SK-N-SH treated with all-trans-retinoic acid at 6 μM for 48 hours (cell line): Measurements from ENCODE around the gene IFT52.
"Not testable (repeated sequence)": the region's sequence is repeated elsewhere in the genome, so short reads cannot be mapped to it uniquely, and the experiment has no call there.

Experiments used
- ATAC-seq: fragments of 200-7000 bp; cut with Tn5 transposase; 3 replicates; pipeline ENCODE4 v1.9.1; 2020; ENCODE audit warnings: mild to moderate bottlenecking, moderate library complexity
- BACH2 ChIP-seq: fragments of 250-450 bp; sonication (Bioruptor Pico); IDR thresholded peaks from 2 replicates; pipeline ENCODE4 v1.9.0; 2021; ENCODE audit warnings: mild to moderate bottlenecking, borderline replicate concordance
- CSDC2 ChIP-seq: fragments of 250-450 bp; sonication (Bioruptor Pico); IDR thresholded peaks from 2 replicates; pipeline ENCODE4 v1.5.0; 2020; ENCODE audit warnings: mild to moderate bottlenecking, moderate library complexity
- GLIS3 ChIP-seq: fragments of 250-450 bp; sonication (Bioruptor Pico); IDR thresholded peaks from 2 replicates; pipeline ENCODE4 v1.5.0; 2020; ENCODE audit warnings: mild to moderate bottlenecking, moderate library complexity
- OSR1 ChIP-seq: fragments of 250-450 bp; sonication (Bioruptor Pico); IDR thresholded peaks from 2 replicates; pipeline ENCODE4 v1.8.0; 2022; ENCODE audit warnings: moderate library complexity, mild to moderate bottlenecking, inconsistent platforms
- POU6F1 ChIP-seq: fragments of 250-450 bp; sonication (Bioruptor Pico); IDR thresholded peaks from 2 replicates; pipeline ENCODE4 v1.8.0; 2021; ENCODE audit warnings: low read depth, mild to moderate bottlenecking, moderate library complexity, borderline replicate concordance
- PPARA ChIP-seq: fragments of 250-450 bp; sonication (Bioruptor Pico); IDR thresholded peaks from 2 replicates; pipeline ENCODE4 v1.5.0; 2020; ENCODE audit warnings: mild to moderate bottlenecking, borderline replicate concordance
- SNAI2 ChIP-seq: fragments of 250-450 bp; sonication (Bioruptor Pico); IDR thresholded peaks from 2 replicates; pipeline ENCODE4 v1.5.0; 2020; ENCODE audit warnings: mild to moderate bottlenecking, moderate library complexity
- TOX ChIP-seq: fragments of 250-450 bp; sonication (Bioruptor Pico); IDR thresholded peaks from 2 replicates; pipeline ENCODE4 v1.8.0; 2021; ENCODE audit warnings: mild to moderate bottlenecking, moderate library complexity, borderline replicate concordance
- ZC3H10 ChIP-seq: fragments of 250-450 bp; sonication (Bioruptor Pico); IDR thresholded peaks from 2 replicates; pipeline ENCODE4 v1.5.1; 2021; ENCODE audit warnings: mild to moderate bottlenecking, moderate library complexity
- ZFP3 ChIP-seq: fragments of 250-450 bp; sonication (Bioruptor Pico); IDR thresholded peaks from 2 replicates; pipeline ENCODE4 v1.5.0; 2020; ENCODE audit warnings: mild to moderate bottlenecking, moderate library complexity
- ZFP30 ChIP-seq: fragments of 450-650 bp; formaldehyde crosslinking; IDR thresholded peaks from 2 replicates; pipeline ENCODE4 v1.5.0; 2022; ENCODE audit warnings: mild to moderate bottlenecking, moderate library complexity
- ZNF565 ChIP-seq: fragments of 450-650 bp; formaldehyde crosslinking; conservative IDR thresholded peaks from 2 replicates; pipeline ENCODE4 v1.5.0; 2020; ENCODE audit warnings: low read depth, mild to moderate bottlenecking, moderate library complexity
- ZNF70 ChIP-seq: fragments of 450-650 bp; formaldehyde crosslinking; IDR thresholded peaks from 2 replicates; pipeline ENCODE4 v1.5.0; 2020; ENCODE audit warnings: mild to moderate bottlenecking, moderate library complexity
- ZNF8 ChIP-seq: fragments of 450-650 bp; formaldehyde crosslinking; IDR thresholded peaks from 2 replicates; pipeline ENCODE4 v1.5.0; 2020; ENCODE audit warnings: mild to moderate bottlenecking, moderate library complexity
- TF ChIP-seq, protein P1 (sequence below): fragments of 250-450 bp; sonication (Bioruptor Pico); IDR thresholded peaks from 2 replicates; pipeline ENCODE4 v1.5.1; 2021; ENCODE audit warnings: mild to moderate bottlenecking, moderate library complexity
- TF ChIP-seq, protein P2 (sequence below): fragments of 250-450 bp; sonication (Bioruptor Pico); IDR thresholded peaks from 2 replicates; pipeline ENCODE4 v1.8.0; 2020; ENCODE audit warnings: mild to moderate bottlenecking, moderate library complexity, borderline replicate concordance
- TF ChIP-seq, protein P3 (sequence below): fragments of 250-450 bp; sonication (Bioruptor Pico); IDR thresholded peaks from 2 replicates; pipeline ENCODE4 v1.5.0; 2020; ENCODE audit warnings: mild to moderate bottlenecking, moderate library complexity
- TF ChIP-seq, protein P4 (sequence below): fragments of 250-450 bp; sonication (Bioruptor Pico); IDR thresholded peaks from 2 replicates; pipeline ENCODE4 v1.5.1; 2020; ENCODE audit warnings: low read depth, mild to moderate bottlenecking, moderate library complexity

Gene IFT52

DNA sequence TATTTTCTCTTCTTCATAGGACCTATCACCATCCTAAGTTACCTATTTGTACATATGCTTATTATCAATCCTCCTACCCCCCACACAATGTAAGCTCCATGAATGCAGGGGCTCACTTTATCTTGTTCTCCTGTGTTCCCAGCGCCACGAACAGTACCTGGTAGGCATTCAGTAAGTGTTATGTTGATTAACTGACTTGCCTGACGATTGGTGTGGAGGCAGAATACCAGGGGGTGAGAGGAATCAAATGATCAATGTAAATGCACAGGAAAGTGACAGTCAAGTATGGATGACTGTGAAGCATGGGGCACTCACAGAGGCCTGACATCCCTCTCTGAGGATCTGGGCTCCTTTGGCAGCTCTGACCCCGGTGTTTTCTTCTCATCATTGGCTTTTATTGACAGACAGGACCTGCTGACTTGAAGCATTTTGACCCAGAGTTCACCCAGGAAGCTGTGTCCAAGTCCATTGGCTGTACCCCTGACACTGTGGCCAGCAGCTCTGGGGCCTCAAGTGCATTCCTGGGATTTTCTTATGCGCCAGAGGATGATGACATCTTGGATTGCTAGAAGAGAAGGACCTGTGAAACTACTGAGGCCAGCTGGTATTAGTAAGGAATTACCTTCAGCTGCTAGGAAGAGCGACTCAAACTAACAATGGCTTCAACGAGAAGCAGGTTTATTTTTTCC, 6.1 kb upstream of the IFT52 start:
- TF ChIP-seq POU6F1 (CRISPR knock-in tag) (no peak), SNAI2 (CRISPR knock-in tag) (no peak), CSDC2 (CRISPR knock-in tag) (no peak), TOX (no peak), ZC3H10 (CRISPR knock-in tag) (no peak), BACH2 (no peak), ZFP30 (CRISPR knock-in tag) (no peak)
- TF ChIP-seq, protein P1, sequence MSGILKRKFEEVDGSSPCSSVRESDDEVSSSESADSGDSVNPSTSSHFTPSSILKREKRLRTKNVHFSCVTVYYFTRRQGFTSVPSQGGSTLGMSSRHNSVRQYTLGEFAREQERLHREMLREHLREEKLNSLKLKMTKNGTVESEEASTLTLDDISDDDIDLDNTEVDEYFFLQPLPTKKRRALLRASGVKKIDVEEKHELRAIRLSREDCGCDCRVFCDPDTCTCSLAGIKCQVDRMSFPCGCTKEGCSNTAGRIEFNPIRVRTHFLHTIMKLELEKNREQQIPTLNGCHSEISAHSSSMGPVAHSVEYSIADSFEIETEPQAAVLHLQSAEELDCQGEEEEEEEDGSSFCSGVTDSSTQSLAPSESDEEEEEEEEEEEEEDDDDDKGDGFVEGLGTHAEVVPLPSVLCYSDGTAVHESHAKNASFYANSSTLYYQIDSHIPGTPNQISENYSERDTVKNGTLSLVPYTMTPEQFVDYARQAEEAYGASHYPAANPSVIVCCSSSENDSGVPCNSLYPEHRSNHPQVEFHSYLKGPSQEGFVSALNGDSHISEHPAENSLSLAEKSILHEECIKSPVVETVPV (CRISPR knock-in tag): no peak
- peak; percentile 37 for ATAC-seq

DNA sequence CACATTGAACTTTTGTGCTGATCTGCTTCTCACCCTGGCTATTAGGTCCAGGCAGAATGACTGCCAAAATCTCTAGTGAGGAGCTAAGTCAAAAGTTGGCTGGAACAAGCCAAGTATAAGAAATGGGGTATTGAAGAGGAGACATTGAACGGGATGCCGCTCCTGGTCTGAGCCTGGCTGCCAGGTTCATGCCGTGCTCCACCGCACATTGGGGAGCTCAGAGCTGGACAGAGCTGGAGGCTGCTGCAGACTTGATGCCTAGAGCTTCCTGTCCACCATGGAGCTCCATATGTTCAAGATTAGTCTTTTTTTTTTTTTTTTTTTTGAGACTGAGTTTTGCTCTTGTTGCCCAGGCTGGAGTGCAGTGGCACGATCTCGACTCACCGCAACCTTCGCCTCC, 4.1 kb upstream of the IFT52 start:
- no peak for ATAC-seq
- TF ChIP-seq, protein P2, sequence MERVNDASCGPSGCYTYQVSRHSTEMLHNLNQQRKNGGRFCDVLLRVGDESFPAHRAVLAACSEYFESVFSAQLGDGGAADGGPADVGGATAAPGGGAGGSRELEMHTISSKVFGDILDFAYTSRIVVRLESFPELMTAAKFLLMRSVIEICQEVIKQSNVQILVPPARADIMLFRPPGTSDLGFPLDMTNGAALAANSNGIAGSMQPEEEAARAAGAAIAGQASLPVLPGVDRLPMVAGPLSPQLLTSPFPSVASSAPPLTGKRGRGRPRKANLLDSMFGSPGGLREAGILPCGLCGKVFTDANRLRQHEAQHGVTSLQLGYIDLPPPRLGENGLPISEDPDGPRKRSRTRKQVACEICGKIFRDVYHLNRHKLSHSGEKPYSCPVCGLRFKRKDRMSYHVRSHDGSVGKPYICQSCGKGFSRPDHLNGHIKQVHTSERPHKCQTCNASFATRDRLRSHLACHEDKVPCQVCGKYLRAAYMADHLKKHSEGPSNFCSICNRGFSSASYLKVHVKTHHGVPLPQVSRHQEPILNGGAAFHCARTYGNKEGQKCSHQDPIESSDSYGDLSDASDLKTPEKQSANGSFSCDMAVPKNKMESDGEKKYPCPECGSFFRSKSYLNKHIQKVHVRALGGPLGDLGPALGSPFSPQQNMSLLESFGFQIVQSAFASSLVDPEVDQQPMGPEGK (CRISPR knock-in tag): no peak
- TF ChIP-seq, protein P3, sequence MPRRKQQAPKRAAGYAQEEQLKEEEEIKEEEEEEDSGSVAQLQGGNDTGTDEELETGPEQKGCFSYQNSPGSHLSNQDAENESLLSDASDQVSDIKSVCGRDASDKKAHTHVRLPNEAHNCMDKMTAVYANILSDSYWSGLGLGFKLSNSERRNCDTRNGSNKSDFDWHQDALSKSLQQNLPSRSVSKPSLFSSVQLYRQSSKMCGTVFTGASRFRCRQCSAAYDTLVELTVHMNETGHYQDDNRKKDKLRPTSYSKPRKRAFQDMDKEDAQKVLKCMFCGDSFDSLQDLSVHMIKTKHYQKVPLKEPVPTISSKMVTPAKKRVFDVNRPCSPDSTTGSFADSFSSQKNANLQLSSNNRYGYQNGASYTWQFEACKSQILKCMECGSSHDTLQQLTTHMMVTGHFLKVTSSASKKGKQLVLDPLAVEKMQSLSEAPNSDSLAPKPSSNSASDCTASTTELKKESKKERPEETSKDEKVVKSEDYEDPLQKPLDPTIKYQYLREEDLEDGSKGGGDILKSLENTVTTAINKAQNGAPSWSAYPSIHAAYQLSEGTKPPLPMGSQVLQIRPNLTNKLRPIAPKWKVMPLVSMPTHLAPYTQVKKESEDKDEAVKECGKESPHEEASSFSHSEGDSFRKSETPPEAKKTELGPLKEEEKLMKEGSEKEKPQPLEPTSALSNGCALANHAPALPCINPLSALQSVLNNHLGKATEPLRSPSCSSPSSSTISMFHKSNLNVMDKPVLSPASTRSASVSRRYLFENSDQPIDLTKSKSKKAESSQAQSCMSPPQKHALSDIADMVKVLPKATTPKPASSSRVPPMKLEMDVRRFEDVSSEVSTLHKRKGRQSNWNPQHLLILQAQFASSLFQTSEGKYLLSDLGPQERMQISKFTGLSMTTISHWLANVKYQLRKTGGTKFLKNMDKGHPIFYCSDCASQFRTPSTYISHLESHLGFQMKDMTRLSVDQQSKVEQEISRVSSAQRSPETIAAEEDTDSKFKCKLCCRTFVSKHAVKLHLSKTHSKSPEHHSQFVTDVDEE: no peak
- TF ChIP-seq POU6F1 (CRISPR knock-in tag) (no peak), BACH2 (no peak), ZNF8 (CRISPR knock-in tag) (no peak)
- TF ChIP-seq, protein P4, sequence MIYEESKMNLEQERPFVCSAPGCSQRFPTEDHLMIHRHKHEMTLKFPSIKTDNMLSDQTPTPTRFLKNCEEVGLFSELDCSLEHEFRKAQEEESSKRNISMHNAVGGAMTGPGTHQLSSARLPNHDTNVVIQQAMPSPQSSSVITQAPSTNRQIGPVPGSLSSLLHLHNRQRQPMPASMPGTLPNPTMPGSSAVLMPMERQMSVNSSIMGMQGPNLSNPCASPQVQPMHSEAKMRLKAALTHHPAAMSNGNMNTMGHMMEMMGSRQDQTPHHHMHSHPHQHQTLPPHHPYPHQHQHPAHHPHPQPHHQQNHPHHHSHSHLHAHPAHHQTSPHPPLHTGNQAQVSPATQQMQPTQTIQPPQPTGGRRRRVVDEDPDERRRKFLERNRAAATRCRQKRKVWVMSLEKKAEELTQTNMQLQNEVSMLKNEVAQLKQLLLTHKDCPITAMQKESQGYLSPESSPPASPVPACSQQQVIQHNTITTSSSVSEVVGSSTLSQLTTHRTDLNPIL (CRISPR knock-in tag): no peak

GRCh38 chr20:43588526-43588925, 2.2 kb upstream of the IFT52 start:
- not testable (repeated sequence) for ATAC-seq

- ATAC-seq: peak; percentile 31
- TF ChIP-seq PPARA (CRISPR knock-in tag) (no peak), ZFP30 (CRISPR knock-in tag) (no peak), BACH2 (no peak), GLIS3 (CRISPR knock-in tag) (no peak), ZNF70 (CRISPR knock-in tag) (no peak), ZFP3 (CRISPR knock-in tag) (no peak), ZNF8 (CRISPR knock-in tag) (no peak), TOX (no peak), ZNF565 (CRISPR knock-in tag) (no peak), OSR1 (no peak), POU6F1 (CRISPR knock-in tag) (no peak), SNAI2 (CRISPR knock-in tag) (no peak)
- TF ChIP-seq, protein P4 (CRISPR knock-in tag): no peak
- TF ChIP-seq, protein P2 (CRISPR knock-in tag): no peak
Measured at GRCh38 chr20:43590036-43590391, 723 bp upstream of the IFT52 start.
